GM19035 (cell line): ENCODE results near the gene GTF3C2.
A peak's percentile ranks its signal among the peaks of the same experiment; 100 is the strongest.
"Not testable (repeated sequence)": the region's sequence is repeated elsewhere in the genome, so short reads cannot be mapped to it uniquely, and the experiment has no call there.

Source experiments
- ATAC-seq: cut with Tn5 transposase; IDR thresholded peaks from one replicate; pipeline ENCODE4 v1.9.1; 2021; ENCODE audit not compliant: unreplicated experiment

Gene GTF3C2

DNA sequence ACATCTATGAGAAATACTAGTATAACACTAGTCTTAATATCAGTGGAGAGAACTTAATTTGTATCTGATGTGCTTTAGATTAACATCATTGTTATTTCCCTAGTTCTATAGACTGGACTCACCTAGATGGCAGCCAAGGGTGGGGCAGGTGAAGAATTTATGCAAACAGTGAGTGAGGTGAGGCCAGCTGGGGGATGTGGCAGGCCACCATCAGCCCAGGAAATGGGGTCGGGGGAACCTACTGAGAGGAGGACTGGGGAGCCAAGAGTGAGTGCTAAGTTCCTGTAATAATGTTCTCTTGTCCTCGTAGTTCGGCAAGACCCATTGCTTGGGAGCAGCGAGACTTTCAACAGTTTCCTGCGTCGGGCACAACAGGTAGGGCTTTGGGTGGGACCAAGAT lies 16.4 kb upstream of the GTF3C2 start:
- no peak for ATAC-seq

DNA sequence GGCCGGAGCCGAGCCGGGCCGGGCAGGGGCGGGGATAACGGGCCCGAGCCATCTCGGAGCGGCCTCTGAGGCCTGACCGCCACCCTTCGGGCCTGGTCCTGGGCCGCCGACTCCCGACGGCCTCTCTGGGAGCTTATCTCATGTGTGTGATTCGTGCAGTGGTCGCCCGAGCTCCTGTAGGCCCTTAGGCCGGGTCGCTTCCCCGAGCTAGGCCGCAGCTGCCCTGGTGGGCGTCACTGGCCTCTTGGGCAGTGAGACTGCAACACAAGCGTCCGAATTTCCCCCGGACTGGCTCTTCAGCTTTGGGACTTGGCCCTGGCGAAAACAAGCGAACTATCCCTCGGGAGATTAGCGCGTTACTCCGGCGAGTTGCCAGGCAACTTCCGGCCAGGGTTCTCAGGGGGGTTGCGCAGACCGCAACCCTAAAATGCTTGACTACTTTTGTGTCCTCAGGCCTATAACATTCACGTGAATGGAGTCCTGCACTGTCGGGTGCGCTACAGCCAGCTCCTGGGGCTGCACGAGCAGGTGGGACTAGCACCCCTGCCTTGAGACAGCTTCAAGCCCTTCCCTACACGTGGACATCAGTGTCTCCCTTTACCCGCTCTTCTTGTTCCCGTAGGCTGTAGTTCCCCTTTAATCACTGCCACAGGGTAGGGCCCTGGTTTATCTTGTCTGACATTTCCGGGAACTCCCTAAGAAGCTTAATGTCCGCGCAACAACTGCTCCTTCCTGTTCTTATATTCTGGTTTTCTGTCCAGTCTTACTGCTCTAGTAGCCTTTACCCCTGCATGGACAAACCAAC lies 14.5 kb upstream of the GTF3C2 start:
- ATAC-seq = peak; percentile 14

- ATAC-seq = peak; percentile 92
These were observed 13.7 kb upstream of the GTF3C2 start, which contains the start of the genes EIF2B4 and SNX17 for GRCh38 chr2:27370026-27370815. EIF2B4 (minus strand) TSS chr2:27370338; CDS start chr2:27370314, 24 bp downstream. SNX17 (plus strand) TSS chr2:27370616; CDS start chr2:27370744, 128 bp downstream.

- ATAC-seq = peak; percentile 8
These were observed 13.0 kb upstream of the GTF3C2 start for GRCh38 chr2:27369471-27370025.

GRCh38 chr2:27363933-27364332 lies 7.4 kb upstream of the GTF3C2 start:
- no peak for ATAC-seq

GRCh38 chr2:27362678-27363420 lies 6.3 kb upstream of the GTF3C2 start:
- ATAC-seq = no peak

GRCh38 chr2:27356056-27356381 lies 545 bp downstream of the GTF3C2 start:
- ATAC-seq = peak; percentile 42

GRCh38 chr2:27354597-27354927 lies 2.0 kb downstream of the GTF3C2 start:
- ATAC-seq = no peak

- ATAC-seq = no peak
These were observed 2.6 kb downstream of the GTF3C2 start for GRCh38 chr2:27353762-27354596.

DNA sequence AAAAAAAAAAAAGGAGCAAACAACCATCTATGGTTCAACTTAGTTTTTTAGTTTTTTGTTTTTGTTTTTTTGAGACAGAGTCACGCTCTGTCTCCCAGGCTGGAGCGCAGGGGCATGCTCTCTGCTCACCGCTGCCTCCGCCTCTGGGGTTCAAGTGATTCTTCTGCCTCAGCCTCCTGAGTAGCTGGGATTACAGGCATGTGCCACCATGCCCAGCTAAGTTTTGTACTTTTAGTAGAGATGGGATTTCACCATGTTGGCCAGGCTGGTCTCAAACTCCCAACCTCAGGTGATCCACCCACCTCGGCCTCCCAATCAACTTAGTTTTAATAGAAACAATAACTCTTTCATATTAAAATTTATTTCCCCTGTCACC lies 3.2 kb downstream of the GTF3C2 start:
- not testable (repeated sequence) for ATAC-seq

- no peak for ATAC-seq
These were observed 4.6 kb downstream of the GTF3C2 start for GRCh38 chr2:27351802-27352598.

- no peak for ATAC-seq
These were observed 6.4 kb downstream of the GTF3C2 start for GRCh38 chr2:27350106-27350693.

- no peak for ATAC-seq
These were observed 8.9 kb downstream of the GTF3C2 start for GRCh38 chr2:27347641-27348040.

DNA sequence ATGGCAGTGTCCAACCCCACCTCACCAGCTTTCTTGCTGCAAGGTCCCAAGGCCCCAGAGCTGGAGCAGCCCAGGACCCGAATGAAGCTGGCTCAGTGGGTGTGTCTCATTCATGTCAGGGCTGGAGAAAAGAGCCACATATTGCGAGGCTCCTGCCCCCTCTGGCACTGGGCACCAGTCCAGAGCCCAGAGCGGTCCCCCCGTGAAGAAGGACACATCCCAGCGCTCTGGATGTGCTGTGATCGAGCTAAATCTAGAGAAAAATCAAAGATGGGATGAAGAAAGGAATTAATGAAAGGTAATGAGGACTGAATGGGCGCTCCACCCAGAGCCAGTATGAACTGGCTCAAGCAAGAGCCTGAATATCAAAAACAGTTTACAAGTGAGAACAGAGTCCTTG lies 20.4 kb downstream of the GTF3C2 start:
- ATAC-seq = no peak

- ATAC-seq = no peak
These were observed 21.3 kb downstream of the GTF3C2 start for GRCh38 chr2:27335311-27335710.

- ATAC-seq = no peak
These were observed 31.8 kb downstream of the GTF3C2 start for GRCh38 chr2:27324720-27325119.

GRCh38 chr2:27323596-27324285 lies 32.8 kb downstream of the GTF3C2 start:
- no peak for ATAC-seq

GRCh38 chr2:27322766-27323595 lies 33.6 kb downstream of the GTF3C2 start, which contains the start of gene MPV17:
MPV17 (minus strand) TSS chr2:27323097; CDS start chr2:27322517, 580 bp downstream.
- ATAC-seq = peak; percentile 97
